Kasumi-1 (cell line): ENCODE measurements around the gene ERLEC1.

ENCODE experiments used
- DNase-seq, 2 experiments: peaks; one replicate each; lab custom pipeline; 2025; lab: John Stamatoyannopoulos, UW

Gene ERLEC1

GRCh38 chr2:53782676-53783075 is 4.2 kb upstream of the ERLEC1 start:
- no peak for DNase-seq

DNA sequence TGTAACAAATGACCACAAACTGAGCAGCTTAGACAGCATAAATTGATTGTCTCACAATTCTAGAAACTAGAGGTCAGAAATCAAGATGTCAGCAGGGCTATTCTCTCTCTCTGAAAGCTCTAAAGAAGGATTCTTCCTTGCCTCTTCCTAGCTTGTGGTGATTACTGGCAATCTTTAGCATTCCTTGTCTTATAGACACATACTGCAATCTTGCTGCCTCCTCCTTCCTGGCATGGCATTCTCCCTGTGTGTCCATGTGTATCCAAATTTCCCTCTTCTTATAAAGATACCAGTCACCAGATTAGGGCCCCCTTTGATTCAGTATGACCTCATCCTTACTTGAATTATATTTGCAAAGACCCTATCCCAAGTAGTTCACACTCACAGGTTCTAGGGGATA is 2.4 kb upstream of the ERLEC1 start:
- no peak for DNase-seq

GRCh38 chr2:53785366-53785765 is 1.5 kb upstream of the ERLEC1 start:
- no peak for DNase-seq

DNA sequence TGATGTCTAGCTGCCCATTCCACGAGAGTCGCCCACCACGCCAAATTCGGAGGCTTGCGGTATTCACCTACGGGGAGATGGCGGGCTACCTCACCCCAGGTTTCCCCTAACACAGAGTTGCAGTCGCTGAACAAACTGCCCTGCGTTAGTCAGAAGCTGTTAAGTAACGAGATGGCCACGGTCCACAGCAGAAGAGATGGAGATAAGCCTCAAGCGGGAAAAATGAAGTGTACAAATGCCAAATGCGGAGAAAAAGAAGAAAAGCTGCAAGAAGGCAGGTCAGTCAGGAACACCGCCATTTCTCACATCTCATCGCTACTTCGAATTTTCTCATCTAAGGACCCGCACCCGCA is 516 bp upstream of the ERLEC1 start:
- DNase-seq, result no peak

- DNase-seq, result peak; percentile 24 to 59
Measured at GRCh38 chr2:53787614-53788289, 908 bp downstream of the ERLEC1 start.

- DNase-seq, result no peak
Measured at GRCh38 chr2:53793261-53793660, 6.4 kb downstream of the ERLEC1 start.

- no peak for DNase-seq
Measured at GRCh38 chr2:53793821-53794220, 7.0 kb downstream of the ERLEC1 start.

- DNase-seq, result no peak
Measured at GRCh38 chr2:53801547-53801946, 14.7 kb downstream of the ERLEC1 start.

- peak in 1 of 2 experiments; percentile 21 for DNase-seq
Measured at GRCh38 chr2:53802617-53803151, 15.8 kb downstream of the ERLEC1 start.

GRCh38 chr2:53811601-53812000 is 24.8 kb downstream of the ERLEC1 start:
- DNase-seq, result no peak

GRCh38 chr2:53813151-53813550 is 26.3 kb downstream of the ERLEC1 start:
- DNase-seq, result no peak

DNA sequence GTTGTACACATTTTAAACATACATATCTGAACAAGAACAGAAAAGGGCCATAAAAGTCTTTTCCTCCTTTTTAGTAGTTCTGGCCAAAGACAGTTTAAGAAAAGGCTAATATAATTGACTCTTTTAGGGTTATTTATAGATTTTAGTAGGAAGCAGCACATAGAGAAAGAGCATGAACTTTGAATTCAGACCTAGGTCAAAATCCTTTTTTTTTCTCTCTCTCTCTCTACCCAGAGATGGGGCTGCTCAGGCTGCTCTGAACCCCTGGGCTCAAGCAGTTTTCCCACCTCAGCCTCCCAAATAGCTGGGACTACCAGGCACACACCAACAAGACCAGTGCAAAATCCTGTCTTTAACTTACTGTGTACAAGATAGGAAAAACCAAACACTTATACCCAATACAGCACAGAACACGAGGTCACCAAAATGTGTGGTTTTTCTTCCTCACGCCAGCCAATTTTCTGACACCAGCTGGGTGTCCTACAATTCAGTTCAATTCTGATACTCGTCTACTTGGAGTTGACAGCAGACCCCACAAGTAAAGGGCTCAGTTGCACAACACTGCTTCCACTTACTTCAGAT is 32.1 kb downstream of the ERLEC1 start:
- DNase-seq, result no peak

DNA sequence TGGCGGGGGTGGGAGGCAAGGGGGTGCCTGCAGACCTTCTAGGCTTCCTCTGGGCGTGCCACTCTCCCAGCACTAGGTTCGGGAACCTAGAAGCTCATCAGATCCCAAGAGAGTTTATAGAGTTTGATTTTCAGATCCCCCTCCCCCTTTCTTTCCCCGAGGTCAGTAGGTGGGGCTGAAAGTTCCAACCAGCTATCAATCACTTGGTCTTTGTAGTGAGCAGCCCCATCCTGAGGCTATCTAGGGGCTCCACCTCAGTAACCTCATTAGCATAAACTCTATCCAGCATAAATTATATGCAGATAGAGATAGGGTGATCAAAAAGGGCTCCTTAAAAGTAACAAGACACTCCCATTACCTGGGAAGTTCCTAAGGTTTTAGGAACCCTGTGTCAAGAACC is 32.8 kb downstream of the ERLEC1 start:
- DNase-seq, result no peak

- no peak for DNase-seq
Measured at GRCh38 chr2:53820048-53820447, 33.2 kb downstream of the ERLEC1 start.

- DNase-seq, result no peak
Measured at GRCh38 chr2:53820711-53821110, 33.9 kb downstream of the ERLEC1 start.

GRCh38 chr2:53821810-53822209 is 35.0 kb downstream of the ERLEC1 start:
- DNase-seq, result no peak

DNA sequence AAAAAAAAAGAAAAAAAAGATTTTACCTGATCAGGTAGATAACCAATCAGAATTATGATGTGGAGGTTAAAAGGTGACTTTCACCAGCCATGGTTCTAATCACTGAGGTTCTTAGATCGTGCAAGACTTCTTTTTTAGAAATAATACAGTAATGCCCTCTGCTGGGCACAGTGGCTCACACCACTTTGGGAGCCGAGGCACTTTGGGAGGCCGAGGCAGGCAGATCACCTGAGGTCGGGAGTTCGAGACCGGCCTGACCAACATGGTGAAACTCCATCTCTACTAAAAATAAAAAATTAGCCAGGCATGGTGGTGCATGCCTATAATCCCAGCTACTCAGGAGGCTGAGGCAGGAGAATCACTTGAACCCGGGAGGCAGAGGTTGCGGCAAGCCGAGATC is 36.8 kb downstream of the ERLEC1 start:
- DNase-seq, result peak; percentile 32 to 36

DNA sequence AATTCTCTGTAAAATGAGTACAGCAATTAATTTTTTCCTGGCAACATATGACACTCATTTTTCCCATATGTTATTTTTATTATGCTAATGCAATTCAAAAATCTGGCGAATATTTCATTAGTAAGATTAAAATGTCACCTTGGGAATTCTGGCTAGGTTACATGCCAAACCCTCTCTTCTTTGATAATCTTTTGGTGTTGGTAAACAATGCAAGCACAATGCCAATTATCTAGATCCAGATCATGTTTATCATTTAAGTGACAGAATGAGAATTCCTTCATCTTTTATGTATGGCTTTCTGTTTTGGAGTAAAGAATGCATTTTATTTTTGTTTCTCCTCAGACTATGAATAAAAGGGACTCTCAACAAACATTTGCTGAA is 39.2 kb downstream of the ERLEC1 start:
- no peak for DNase-seq

DNA sequence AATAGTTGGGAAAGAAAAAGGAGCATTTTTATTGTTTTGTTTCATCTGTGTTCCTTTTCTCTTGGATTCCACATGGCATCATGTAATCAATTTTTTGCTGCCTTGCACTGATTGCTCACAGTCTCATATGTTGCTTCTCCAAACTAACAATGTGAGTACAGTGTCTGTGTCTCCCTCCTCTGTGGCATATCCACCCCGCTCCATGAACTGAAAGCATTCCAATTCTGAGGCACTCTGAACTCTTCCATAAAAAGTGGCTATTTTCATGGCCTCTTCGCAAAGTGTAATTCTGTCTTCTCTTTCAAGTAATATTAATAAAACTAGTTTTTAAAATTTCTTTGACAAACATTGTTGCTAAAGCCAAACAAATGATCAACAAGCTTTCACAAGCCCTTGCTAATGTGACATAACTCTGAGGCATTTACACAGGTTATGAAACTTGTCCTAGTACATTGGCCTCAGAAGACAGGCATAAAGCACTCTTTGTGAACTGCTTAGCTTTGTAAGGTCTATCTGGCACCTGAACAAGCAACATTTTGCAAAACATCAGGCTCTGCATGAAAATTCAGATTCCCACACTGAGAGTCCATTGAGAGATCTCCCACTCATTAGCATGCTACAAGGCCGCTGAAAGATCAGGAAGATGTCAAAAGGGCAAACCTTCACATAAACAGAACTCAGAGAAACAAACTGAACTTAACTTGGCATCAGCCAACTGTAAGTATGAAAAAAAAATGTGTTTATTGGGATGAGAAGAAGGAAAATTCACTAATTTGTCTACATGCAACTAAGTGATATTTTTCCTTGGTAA is 39.9 kb downstream of the ERLEC1 start:
- DNase-seq, result no peak

- no peak for DNase-seq
Measured at GRCh38 chr2:53827398-53828175, 40.7 kb downstream of the ERLEC1 start.

- no peak for DNase-seq
Measured at GRCh38 chr2:53828331-53828730, 41.5 kb downstream of the ERLEC1 start.

DNA sequence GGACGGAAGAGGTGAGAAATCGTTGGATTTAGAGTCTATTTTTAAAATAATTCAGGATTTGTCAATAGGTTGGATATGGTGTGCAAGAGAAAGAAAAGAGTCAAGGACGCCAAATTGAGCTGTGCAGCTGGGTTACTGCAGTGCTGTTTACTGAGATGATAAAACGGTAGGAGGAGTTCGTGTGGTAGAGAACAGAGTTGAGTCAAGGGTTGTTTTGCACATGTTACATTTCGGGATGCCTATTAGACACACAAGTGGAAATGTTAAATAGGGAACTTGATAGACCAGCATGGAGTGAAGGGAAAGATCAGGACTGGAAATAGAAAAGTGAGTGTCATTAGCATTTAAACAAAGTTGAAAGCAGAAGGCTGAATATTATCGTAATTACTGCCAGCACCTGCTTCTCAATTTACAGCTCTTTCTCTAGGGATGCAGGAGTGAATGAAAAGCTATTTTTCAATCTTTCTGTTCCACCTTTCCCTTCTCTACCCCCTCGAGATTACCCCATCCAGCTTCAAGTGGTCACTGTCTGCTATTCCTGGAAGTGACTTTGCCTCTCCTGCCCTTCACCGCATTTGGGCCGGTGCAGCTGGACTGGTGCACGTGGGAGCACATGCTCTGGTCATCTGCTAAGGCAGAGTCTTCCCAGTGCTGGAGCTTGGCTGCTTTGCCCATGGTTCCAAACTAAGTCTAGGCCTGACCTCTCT is 42.6 kb downstream of the ERLEC1 start:
- no peak for DNase-seq
